H1 (cell line): Measurements from ENCODE around the gene TFB2M. TPM values are rescaled to one million over a fixed set of nuclear protein-coding genes. Genes with fewer than 3 reads are reported as not detected.

Experiments used
- CTCF ChIA-PET: fragments of 300-600 bp; sonication (Branson Sonifier 250); formaldehyde crosslinking; loops from one replicate; lab custom pipeline; 2021; ENCODE audit not compliant: partially characterized antibody; lab: Charles Lee
- POLR2A ChIA-PET: fragments of 300-600 bp; sonication (Branson Sonifier 250); formaldehyde crosslinking; loops from one replicate; lab custom pipeline; 2021; ENCODE audit warnings: inconsistent platforms; ENCODE audit not compliant: partially characterized antibody; lab: Charles Lee
- DNase-seq, 2 experiments: peaks; one replicate each; pipeline versions ENCODE4 v3.0.0 to v3.0.0-alpha.2; 2010 to 2022; ENCODE audit warnings: low spot score in 2 of 2, low read depth in 1 of 2, mixed read lengths in 1 of 2
- FAIRE-seq: peaks from 2 replicates; lab custom pipeline; 2011; peaks lifted over from hg19 to GRCh38; lab: Jason Lieb, UNC
- H2AFZ ChIP-seq: 2 replicates; pipeline ENCODE4 v1.8.1; 2012; ENCODE audit warnings: low read length, inconsistent platforms
- H2AK5ac ChIP-seq: 2 replicates; pipeline ENCODE4 v1.6.1; 2013; ENCODE audit warnings: low read depth, low read length
- H2BK120ac ChIP-seq: replicated peaks from 2 replicates; pipeline ENCODE3; 2013; ENCODE audit warnings: low read depth, low read length, inconsistent platforms
- H2BK12ac ChIP-seq: 2 replicates; pipeline ENCODE4 v1.6.1; 2013; ENCODE audit warnings: low read depth, low read length
- H2BK15ac ChIP-seq: 2 replicates; pipeline ENCODE4 v1.6.1; 2013; ENCODE audit warnings: low read length
- H2BK20ac ChIP-seq: 2 replicates; pipeline ENCODE4 v1.6.1; 2013; ENCODE audit warnings: low read length
- H2BK5ac ChIP-seq: 2 replicates; pipeline ENCODE4 v1.6.1; 2013; ENCODE audit warnings: low read depth, low read length
- H3K14ac ChIP-seq: 2 replicates; pipeline ENCODE4 v1.6.1; 2013; ENCODE audit warnings: inconsistent platforms; ENCODE audit not compliant: insufficient read length
- H3K18ac ChIP-seq: 2 replicates; pipeline ENCODE4 v1.6.1; 2013; ENCODE audit warnings: low read length; ENCODE audit errors: extremely low read depth
- H3K23ac ChIP-seq: 2 replicates; pipeline ENCODE4 v1.6.1; 2013; ENCODE audit warnings: inconsistent platforms; ENCODE audit not compliant: insufficient read length
- H3K23me2 ChIP-seq: 2 replicates; pipeline ENCODE4 v1.6.1; 2013; ENCODE audit warnings: low read depth, low read length
- H3K27ac ChIP-seq: 2 replicates; pipeline ENCODE4 v1.6.1; 2011; ENCODE audit warnings: low read depth, low read length, inconsistent platforms
- H3K27me3 ChIP-seq, 4 experiments: replicated peaks in 1 of 4; 1 replicate in 1 of 4; 2 replicates in 3 of 4; pipeline versions ENCODE4 v1.6.1 to v1.8.1; 2011 to 2013; ENCODE audit warnings: low read length in 3 of 4, mild to moderate bottlenecking in 3 of 4, inconsistent platforms in 2 of 4, mixed read lengths in 2 of 4, moderate library complexity in 1 of 4; ENCODE audit not compliant: control insufficient read depth in 3 of 4, insufficient read depth in 3 of 4; ENCODE audit errors: extremely low read depth in 1 of 4
- H3K36me3 ChIP-seq, 4 experiments: 2 replicates each; pipeline versions ENCODE4 v1.6.1 to v1.8.1; 2011 to 2013; ENCODE audit warnings: mild to moderate bottlenecking in 4 of 4, low read length in 3 of 4, moderate library complexity in 2 of 4, control low read depth in 1 of 4, inconsistent platforms in 1 of 4; ENCODE audit not compliant: insufficient read depth in 4 of 4, control insufficient read depth in 2 of 4
- H3K4ac ChIP-seq: replicated peaks from 2 replicates; pipeline ENCODE3; 2013; ENCODE audit warnings: low read length, low read depth, mixed read lengths, inconsistent platforms; ENCODE audit not compliant: insufficient read length
- H3K4me1 ChIP-seq, 4 experiments: replicated peaks in 1 of 4; 1 replicate in 1 of 4; 2 replicates in 3 of 4; pipeline versions ENCODE4 v1.6.1 to v1.8.1; 2011 to 2013; ENCODE audit warnings: low read length in 3 of 4, inconsistent platforms in 2 of 4, mixed read lengths in 1 of 4; ENCODE audit not compliant: insufficient read depth in 4 of 4, control insufficient read depth in 3 of 4
- H3K4me2 ChIP-seq, 2 experiments: 2 replicates each; pipeline versions ENCODE4 v1.6.1 to v1.8.1; 2011 to 2013; ENCODE audit warnings: low read depth in 2 of 2, low read length in 2 of 2, control low read depth in 1 of 2, inconsistent platforms in 1 of 2, mild to moderate bottlenecking in 1 of 2; ENCODE audit not compliant: insufficient read depth in 1 of 2
- H3K4me3 ChIP-seq, 4 experiments: fragments of 200-600, 300-600 bp in 1 of 4; sonication (generic), shearing (Covaris generic), sonication (Bioruptor Twin) in 1 of 4; 2 replicates each; pipeline versions ENCODE4 v1.5.1 to v1.8.1; 2011 to 2016; ENCODE audit warnings: low read length in 4 of 4, low read depth in 3 of 4, control low read depth in 2 of 4, inconsistent platforms in 2 of 4, mild to moderate bottlenecking in 2 of 4, mixed read lengths in 1 of 4, moderate library complexity in 1 of 4; ENCODE audit not compliant: insufficient read depth in 2 of 4; ENCODE audit errors: extremely low read depth in 1 of 4
- H3K56ac ChIP-seq: replicated peaks from 2 replicates; pipeline ENCODE3; 2013; ENCODE audit warnings: low read depth, mild to moderate bottlenecking, mixed read lengths, low read length, inconsistent platforms; ENCODE audit not compliant: insufficient read length
- H3K79me1 ChIP-seq: 2 replicates; pipeline ENCODE4 v1.6.1; 2013; ENCODE audit warnings: low read depth, low read length, control low read depth
- H3K79me2 ChIP-seq, 2 experiments: 2 replicates each; pipeline versions ENCODE4 v1.6.1 to v1.8.1; 2012 to 2013; ENCODE audit warnings: low read length in 2 of 2, mild to moderate bottlenecking in 2 of 2, inconsistent platforms in 1 of 2; ENCODE audit not compliant: insufficient read depth in 2 of 2, control insufficient read depth in 1 of 2
- H3K9ac ChIP-seq, 4 experiments: replicated peaks in 1 of 4; 1 replicate in 1 of 4; 2 replicates in 3 of 4; pipeline versions ENCODE4 v1.6.1 to v1.8.1; 2011 to 2013; ENCODE audit warnings: low read depth in 3 of 4, low read length in 3 of 4, control low read depth in 2 of 4, mild to moderate bottlenecking in 2 of 4, moderate library complexity in 2 of 4, inconsistent platforms in 1 of 4; ENCODE audit errors: extremely low read depth in 1 of 4
- H3K9me3 ChIP-seq, 2 experiments: 2 replicates each; pipeline versions ENCODE4 v1.6.1 to v1.8.1; 2012 to 2013; ENCODE audit warnings: mild to moderate bottlenecking in 2 of 2, moderate library complexity in 2 of 2, control low read depth in 1 of 2, inconsistent platforms in 1 of 2, low read depth in 1 of 2, low read length in 1 of 2, mixed read lengths in 1 of 2; ENCODE audit not compliant: insufficient read depth in 2 of 2
- H4K20me1 ChIP-seq, 2 experiments: replicated peaks in 1 of 2; 2 replicates each; pipeline versions ENCODE3 to v1.8.1; 2011 to 2013; ENCODE audit warnings: inconsistent platforms in 2 of 2, low read length in 2 of 2, mild to moderate bottlenecking in 1 of 2; ENCODE audit not compliant: insufficient read depth in 2 of 2, control insufficient read depth in 1 of 2
- H4K5ac ChIP-seq: 2 replicates; pipeline ENCODE4 v1.6.1; 2013; ENCODE audit warnings: low read length, low read depth, mixed read lengths, inconsistent platforms; ENCODE audit not compliant: insufficient read length
- H4K8ac ChIP-seq: 2 replicates; pipeline ENCODE4 v1.8.0; 2013; ENCODE audit warnings: mild to moderate bottlenecking, moderate library complexity, low read length, inconsistent platforms; ENCODE audit not compliant: insufficient read depth; ENCODE audit errors: extremely low read depth
- H4K91ac ChIP-seq: replicated peaks from 2 replicates; pipeline ENCODE3; 2013; ENCODE audit warnings: low read length, mixed read lengths, inconsistent platforms; ENCODE audit not compliant: insufficient read length
- ATF2 ChIP-seq: IDR thresholded peaks from 2 replicates; pipeline ENCODE4 v1.6.1; 2012; ENCODE audit warnings: low read length, inconsistent platforms
- EGR1 ChIP-seq: IDR thresholded peaks from 2 replicates; pipeline ENCODE4 v1.6.1; 2011; ENCODE audit warnings: low read depth, low read length, borderline replicate concordance
- EP300 ChIP-seq, 2 experiments: IDR thresholded peaks; 1 replicate in 1 of 2; 2 replicates in 1 of 2; pipeline ENCODE4 v1.6.1; 2011 to 2012; ENCODE audit warnings: low read depth in 2 of 2, low read length in 2 of 2, mild to moderate bottlenecking in 2 of 2, borderline replicate concordance in 1 of 2, inconsistent platforms in 1 of 2, moderate library complexity in 1 of 2
- HDAC2 ChIP-seq, 2 experiments: fragments of 300-600 bp in 1 of 2; sonication (generic) in 1 of 2; IDR thresholded peaks; 2 replicates each; pipeline ENCODE4 v1.6.1; 2011 to 2012; ENCODE audit warnings: low read depth in 2 of 2, low read length in 2 of 2, mild to moderate bottlenecking in 2 of 2, moderate library complexity in 2 of 2, borderline replicate concordance in 1 of 2, inconsistent platforms in 1 of 2
- KDM4A ChIP-seq: IDR thresholded peaks from one replicate; pipeline ENCODE4 v1.7.1; 2012; ENCODE audit warnings: low read depth, mild to moderate bottlenecking, moderate library complexity, low read length, inconsistent platforms; ENCODE audit not compliant: severe bottlenecking
- MAX ChIP-seq: IDR thresholded peaks from 2 replicates; pipeline ENCODE4 v1.6.1; 2012; ENCODE audit warnings: inconsistent platforms
- SIN3A ChIP-seq, 2 experiments: IDR thresholded peaks in 1 of 2; conservative IDR thresholded peaks in 1 of 2; 2 replicates each; pipeline ENCODE4 v1.6.1; 2011 to 2012; ENCODE audit warnings: low read length in 2 of 2, improper control_type of control experiment in 1 of 2, low read depth in 1 of 2, mild to moderate bottlenecking in 1 of 2
- SIRT6 ChIP-seq: IDR thresholded peaks from one replicate; pipeline ENCODE4 v1.7.1; 2012; ENCODE audit warnings: low read length, inconsistent platforms
- SP4 ChIP-seq: IDR thresholded peaks from 2 replicates; pipeline ENCODE4 v1.6.1; 2012; ENCODE audit warnings: low read length, inconsistent platforms
- TAF1 ChIP-seq: IDR thresholded peaks from 2 replicates; pipeline ENCODE4 v1.6.1; 2011; ENCODE audit warnings: mild to moderate bottlenecking, low read depth, low read length
- WGBS, 2 experiments: shearing (Covaris generic) in 1 of 2; methylation state at CpG; one replicate each; pipeline versions ENCODE4 v1.1.6 to v1.1.7; 2013 to 2015; ENCODE audit warnings: low lambda C conversion rate in 2 of 2, mixed read lengths in 2 of 2, inconsistent platforms in 1 of 2, low coverage in 1 of 2, missing lambda C conversion rate in 1 of 2; ENCODE audit not compliant: insufficient replicate concordance in 2 of 2, insufficient coverage in 1 of 2, insufficient read length in 1 of 2; ENCODE audit errors: extremely low coverage in 1 of 2, missing lambda C conversion rate in 1 of 2; 5-methylcytosine and 5-hydroxymethylcytosine counted together
- polyA plus RNA-seq, 7 experiments: library from polyadenylated mRNA; depleted of rRNA in 3 of 7; stranded (reverse) in 5 of 7; unstranded in 2 of 7; fragments of >200 nt in 5 of 7; fragments of 200-250 nt in 2 of 7; gene quantifications; 1 replicate in 5 of 7; 2 replicates in 1 of 7; 4 replicates in 1 of 7; pipeline versions ENCODE4 v1.2.1 to v1.2.3, GENCODE V29; 2011 to 2013; ENCODE audit warnings: missing spikeins in 2 of 7, mixed read lengths in 2 of 7
- total RNA-seq: library from RNA; stranded (reverse); fragmentation: NEBNext Ultra II Directional; extraction: Animal tissue kit (Norgen Biotek cat#: 25700); gene quantifications from 2 replicates; pipeline ENCODE4 v1.2.1, GENCODE V29; 2021

TFB2M gene
- total and polyA plus RNA-seq, 2 of the 8 experiments (the other 6 are each of a cell fraction or from before 2014, with no cell fraction given): 10.4 to 22.0 TPM

GRCh38 chr1:246528933-246529731 is 36.9 kb downstream of the TFB2M start:
- H2BK120ac ChIP-seq: no peak overlapping the region
- no peak for TF ChIP-seq EGR1
- TF ChIP-seq TAF1: no peak
- no peak for TF ChIP-seq ATF2
- TF ChIP-seq SIRT6: no peak
- TF ChIP-seq HDAC2 (IDR thresholded peaks at IDR 0.05; ENCODE audit: borderline replicate concordance in 1 of 2, low read depth in 2 of 2, low read length in 2 of 2): no peak
- TF ChIP-seq KDM4A: no peak
- TF ChIP-seq EP300 (IDR thresholded peaks at IDR 0.05; ENCODE audit: borderline replicate concordance in 1 of 2, low read depth in 2 of 2, low read length in 2 of 2): no peak
- TF ChIP-seq SIN3A (conservative IDR thresholded peaks at IDR 0.05 in 1 of 2, IDR thresholded peaks at IDR 0.05 in 1 of 2; ENCODE audit: low read depth in 1 of 2, low read length in 2 of 2): no peak
- peak; percentile 55 for TF ChIP-seq MAX
- no peak for TF ChIP-seq SP4

More at GRCh38 chr1:246528933-246529731, 36.9 kb downstream of the TFB2M start:
- Histone ChIP-seq H3K4ac (no peak overlapping the region), H3K4me2 (no peak overlapping the region), H3K14ac (no peak overlapping the region), H3K23ac (no peak overlapping the region), H3K9me3 (peaks cover 9 to 10% of the 10 kb centered on the region in 2 experiments), H4K8ac (no peak overlapping the region), H3K27me3 (no peaks in the 10 kb centered on the region), H2BK15ac (no peak overlapping the region), H3K4me1 (no peaks in the 10 kb centered on the region), H2BK12ac (no peak overlapping the region), H3K36me3 (no peaks in the 10 kb centered on the region), H2AFZ (no peak overlapping the region), H3K79me2 (no peaks in the 10 kb centered on the region), H3K56ac (no peak overlapping the region), H3K23me2 (no peaks in the 10 kb centered on the region), H3K9ac (no peak overlapping the region), H3K79me1 (no peaks in the 10 kb centered on the region), H2BK20ac (no peak overlapping the region), H4K20me1 (no peaks in the 10 kb centered on the region), H3K4me3 (no peak overlapping the region), H3K27ac (no peak overlapping the region), H2BK5ac (no peak overlapping the region), H2AK5ac (no peak overlapping the region), H3K18ac (no peak overlapping the region), H4K5ac (no peak overlapping the region), H4K91ac (no peak overlapping the region)
- CTCF ChIA-PET: interaction anchor here (0.6 to 1.3 kb wide), 4 partner anchors 12 to 156 kb away, joined by 3 to 5 read pairs (median 4); no protein-coding TSS in a partner anchor
- DNase-seq (no peak), FAIRE-seq (no peak)
- WGBS, 2 experiments: 79% methylated on average over 8 of the region's 8 CpGs; no CpG with 5 or more reads in 1 of the 2 experiments
- POLR2A ChIA-PET: no interaction called here
